SK-N-SH (cell line): Measurements from ENCODE around the gene NSMCE1. TPM values are rescaled to one million over a fixed set of nuclear protein-coding genes. Genes with fewer than 3 reads are reported as not detected.
A peak's percentile ranks its signal among the peaks of the same experiment; 100 is the strongest.

Experiments
- CTCF ChIA-PET: fragments of 300-600, 350-600 bp; formaldehyde crosslinking; extraction: SDS; loops from one replicate; lab custom pipeline; 2021; lab: Yijun Ruan, JAX
- POLR2A ChIA-PET: fragments of 350-600 bp; sonication (Branson Sonifier 250); formaldehyde crosslinking; extraction: SDS; loops from one replicate; lab custom pipeline; 2020; ENCODE audit warnings: antibody characterized with exemption, inconsistent platforms; lab: Yijun Ruan, JAX
- DNase-seq: peaks from one replicate; pipeline ENCODE4 v3.0.0; 2012
- H2AFZ ChIP-seq: fragments of 200-600 bp; sonication (generic); 2 replicates; pipeline ENCODE4 v1.8.1; 2016; ENCODE audit warnings: antibody characterized with exemption, mild to moderate bottlenecking, low read depth
- H3F3A ChIP-seq: fragments of 200-600 bp; sonication (generic); replicated peaks from 2 replicates; pipeline ENCODE3; 2016; ENCODE audit warnings: antibody characterized with exemption, mild to moderate bottlenecking; ENCODE audit not compliant: insufficient read depth
- H3K27ac ChIP-seq, 2 experiments: fragments of 200-500 bp in 1 of 2; fragments of 200-600 bp in 1 of 2; sonication (Bioruptor generic) in 1 of 2; sonication (generic), shearing (Covaris generic) in 1 of 2; 2 replicates each; pipeline versions ENCODE4 v1.5.1 to v1.6.1; 2014 to 2016; ENCODE audit warnings: low read depth in 2 of 2, inconsistent platforms in 1 of 2, low read length in 1 of 2, mild to moderate bottlenecking in 1 of 2, mixed read lengths in 1 of 2
- H3K27me3 ChIP-seq: fragments of 200-600 bp; sonication (generic), shearing (Covaris generic); 2 replicates; pipeline ENCODE4 v1.6.1; 2016; ENCODE audit warnings: mixed run types; ENCODE audit not compliant: insufficient read depth
- H3K36me3 ChIP-seq, 2 experiments: fragments of 200-500 bp in 1 of 2; fragments of 200-600 bp in 1 of 2; sonication (Bioruptor generic) in 1 of 2; sonication (generic) in 1 of 2; replicated peaks in 1 of 2; 2 replicates each; pipeline versions ENCODE3 to v1.5.1; 2014 to 2016; ENCODE audit warnings: low read length in 1 of 2, mild to moderate bottlenecking in 1 of 2; ENCODE audit not compliant: insufficient read depth in 2 of 2, control insufficient read depth in 1 of 2
- H3K4me1 ChIP-seq, 2 experiments: fragments of 200-500 bp in 1 of 2; fragments of 200-600 bp in 1 of 2; sonication (Bioruptor generic) in 1 of 2; sonication (generic), shearing (Covaris generic) in 1 of 2; 2 replicates each; pipeline versions ENCODE4 v1.5.1 to v1.6.1; 2014 to 2016; ENCODE audit warnings: low read depth in 1 of 2, low read length in 1 of 2, mixed run types in 1 of 2; ENCODE audit not compliant: insufficient read depth in 2 of 2, control insufficient read depth in 1 of 2
- H3K4me2 ChIP-seq: fragments of 200-600 bp; sonication (generic), shearing (Covaris generic); 2 replicates; pipeline ENCODE4 v1.6.1; 2017; ENCODE audit warnings: mixed run types
- H3K4me3 ChIP-seq, 2 experiments: fragments of 200-500 bp in 1 of 2; fragments of 200-600 bp in 1 of 2; sonication (Bioruptor generic) in 1 of 2; sonication (generic), shearing (Covaris generic) in 1 of 2; 2 replicates each; pipeline versions ENCODE4 v1.5.1 to v1.8.1; 2014 to 2016; ENCODE audit warnings: low read depth in 2 of 2, inconsistent platforms in 1 of 2, low read length in 1 of 2, mild to moderate bottlenecking in 1 of 2, mixed read lengths in 1 of 2, moderate library complexity in 1 of 2
- H3K79me2 ChIP-seq: fragments of 200-600 bp; sonication (generic); 2 replicates; pipeline ENCODE4 v1.8.1; 2017; ENCODE audit warnings: mild to moderate bottlenecking; ENCODE audit not compliant: insufficient read depth
- H3K9ac ChIP-seq: fragments of 200-600 bp; sonication (generic); 2 replicates; pipeline ENCODE4 v1.6.1; 2017; ENCODE audit warnings: mixed run types
- H3K9me2 ChIP-seq: fragments of 200-600 bp; sonication (generic); 2 replicates; pipeline ENCODE4 v1.6.1; 2017; ENCODE audit warnings: mixed run types
- H3K9me3 ChIP-seq: fragments of 200-600 bp; sonication (generic); 2 replicates; pipeline ENCODE4 v1.6.1; 2017; ENCODE audit warnings: mixed run types, mild to moderate bottlenecking, moderate library complexity
- H4K20me1 ChIP-seq: fragments of 200-600 bp; sonication (generic); 2 replicates; pipeline ENCODE4 v1.6.1; 2017; ENCODE audit warnings: mild to moderate bottlenecking, mixed run types; ENCODE audit not compliant: insufficient read depth
- EP300 ChIP-seq, 2 experiments: IDR thresholded peaks; 2 replicates each; pipeline versions ENCODE4 v1.4.0 to v1.6.1; 2012; ENCODE audit warnings: borderline replicate concordance in 1 of 2, low read depth in 1 of 2, low read length in 1 of 2
- JUND ChIP-seq: IDR thresholded peaks from 2 replicates; pipeline ENCODE4 v1.4.0; 2012
- MXI1 ChIP-seq: IDR thresholded peaks from 2 replicates; pipeline ENCODE4 v1.6.1; 2012; ENCODE audit warnings: mild to moderate bottlenecking, low read depth, low read length, improper control_type of control experiment
- RFX5 ChIP-seq: IDR thresholded peaks from 2 replicates; pipeline ENCODE4 v1.6.1; 2012; ENCODE audit warnings: mild to moderate bottlenecking, improper control_type of control experiment, low read length
- RXRA ChIP-seq: IDR thresholded peaks from 2 replicates; pipeline ENCODE4 v1.4.0; 2012; ENCODE audit warnings: low read depth, mild to moderate bottlenecking, borderline replicate concordance
- TCF12 ChIP-seq: IDR thresholded peaks from 2 replicates; pipeline ENCODE4 v1.4.0; 2012
- WGBS: methylation state at CpG from one replicate; pipeline ENCODE4 v1.1.6; 2017; ENCODE audit warnings: low lambda C conversion rate; 5-methylcytosine and 5-hydroxymethylcytosine counted together
- polyA plus RNA-seq, 3 experiments: library from polyadenylated mRNA; depleted of rRNA; stranded (reverse); fragments of >200 nt; gene quantifications; 2 replicates each; pipeline ENCODE4 v1.2.3, GENCODE V29; 2012
- TF ChIP-seq, protein P1 (sequence below): fragments of 200-600 bp; sonication (generic); IDR thresholded peaks from 2 replicates; pipeline ENCODE4 v1.6.1; 2017; ENCODE audit warnings: antibody characterized with exemption, mild to moderate bottlenecking, moderate library complexity
- TF ChIP-seq, protein P2 (sequence below): IDR thresholded peaks from 2 replicates; pipeline ENCODE4 v1.4.0; 2012; ENCODE audit warnings: low read depth, borderline replicate concordance
- TF ChIP-seq, protein P3 (sequence below): IDR thresholded peaks from 2 replicates; pipeline ENCODE4 v1.6.1; 2012; ENCODE audit warnings: mild to moderate bottlenecking, low read depth, low read length, moderate library complexity
- TF ChIP-seq, protein P4 (sequence below): fragments of 150-350 bp; IDR thresholded peaks from 2 replicates; pipeline ENCODE4 v1.6.1; 2017; ENCODE audit warnings: antibody characterized with exemption, low read length, low read depth, borderline replicate concordance
- TF ChIP-seq, protein P5 (sequence below): IDR thresholded peaks from 2 replicates; pipeline ENCODE4 v1.4.0; 2012; ENCODE audit warnings: low read depth, borderline replicate concordance
- TF ChIP-seq, protein P6 (sequence below): fragments of 150-350 bp; IDR thresholded peaks from 2 replicates; pipeline ENCODE4 v1.6.1; 2016; ENCODE audit warnings: mild to moderate bottlenecking, low read depth, low read length

The NSMCE1 gene
- polyA plus RNA-seq, 1 of the 3 experiments (the other 2 are of a cell fraction), result 39.8 TPM

DNA sequence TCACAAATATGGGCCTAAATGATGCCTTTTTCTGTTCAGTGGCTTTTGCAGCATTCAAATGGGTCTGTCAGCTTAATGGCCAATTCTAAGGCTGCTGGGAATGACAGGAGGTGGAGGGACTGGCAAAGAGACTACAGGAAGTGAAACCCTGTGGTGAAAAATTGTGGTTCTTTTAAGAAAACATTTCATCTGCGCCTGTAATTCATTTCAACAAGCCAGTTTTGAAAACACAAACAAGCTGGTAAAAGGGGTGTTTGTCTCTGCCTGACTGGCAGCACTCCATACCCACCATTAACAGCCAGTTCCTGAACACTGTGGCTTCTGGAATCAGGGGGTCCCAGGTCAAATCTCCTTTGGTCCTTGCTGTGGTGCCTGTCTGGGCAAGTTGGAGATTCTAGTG lies 68.8 kb downstream of the NSMCE1 start:
- H3K9ac ChIP-seq, result no peak overlapping the region
- H3F3A ChIP-seq, result peaks cover 4% of the 10 kb centered on the region
- POLR2A ChIA-PET, result no interaction called here
- no peak overlapping the region for H3K4me2 ChIP-seq
- H2AFZ ChIP-seq, result peak overlapping the region; percentile 43
- peaks cover 8% of the 10 kb centered on the region; the same call in 1 of the 2 replicates for H3K79me2 ChIP-seq
- no peak overlapping the region for H3K27ac ChIP-seq
- no peak for DNase-seq
- no peaks in the 10 kb centered on the region for H4K20me1 ChIP-seq
- TF ChIP-seq JUND (no peak), MXI1 (no peak), RFX5 (no peak), TCF12 (no peak), RXRA (no peak), EP300 (IDR thresholded peaks at IDR 0.05; ENCODE audit: borderline replicate concordance in 1 of 2, low read depth in 1 of 2, low read length in 1 of 2) (no peak)
- TF ChIP-seq, protein P1, sequence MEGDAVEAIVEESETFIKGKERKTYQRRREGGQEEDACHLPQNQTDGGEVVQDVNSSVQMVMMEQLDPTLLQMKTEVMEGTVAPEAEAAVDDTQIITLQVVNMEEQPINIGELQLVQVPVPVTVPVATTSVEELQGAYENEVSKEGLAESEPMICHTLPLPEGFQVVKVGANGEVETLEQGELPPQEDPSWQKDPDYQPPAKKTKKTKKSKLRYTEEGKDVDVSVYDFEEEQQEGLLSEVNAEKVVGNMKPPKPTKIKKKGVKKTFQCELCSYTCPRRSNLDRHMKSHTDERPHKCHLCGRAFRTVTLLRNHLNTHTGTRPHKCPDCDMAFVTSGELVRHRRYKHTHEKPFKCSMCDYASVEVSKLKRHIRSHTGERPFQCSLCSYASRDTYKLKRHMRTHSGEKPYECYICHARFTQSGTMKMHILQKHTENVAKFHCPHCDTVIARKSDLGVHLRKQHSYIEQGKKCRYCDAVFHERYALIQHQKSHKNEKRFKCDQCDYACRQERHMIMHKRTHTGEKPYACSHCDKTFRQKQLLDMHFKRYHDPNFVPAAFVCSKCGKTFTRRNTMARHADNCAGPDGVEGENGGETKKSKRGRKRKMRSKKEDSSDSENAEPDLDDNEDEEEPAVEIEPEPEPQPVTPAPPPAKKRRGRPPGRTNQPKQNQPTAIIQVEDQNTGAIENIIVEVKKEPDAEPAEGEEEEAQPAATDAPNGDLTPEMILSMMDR, result no peak
- TF ChIP-seq, protein P2, sequence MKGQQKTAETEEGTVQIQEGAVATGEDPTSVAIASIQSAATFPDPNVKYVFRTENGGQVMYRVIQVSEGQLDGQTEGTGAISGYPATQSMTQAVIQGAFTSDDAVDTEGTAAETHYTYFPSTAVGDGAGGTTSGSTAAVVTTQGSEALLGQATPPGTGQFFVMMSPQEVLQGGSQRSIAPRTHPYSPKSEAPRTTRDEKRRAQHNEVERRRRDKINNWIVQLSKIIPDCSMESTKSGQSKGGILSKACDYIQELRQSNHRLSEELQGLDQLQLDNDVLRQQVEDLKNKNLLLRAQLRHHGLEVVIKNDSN, result no peak
- TF ChIP-seq, protein P3, sequence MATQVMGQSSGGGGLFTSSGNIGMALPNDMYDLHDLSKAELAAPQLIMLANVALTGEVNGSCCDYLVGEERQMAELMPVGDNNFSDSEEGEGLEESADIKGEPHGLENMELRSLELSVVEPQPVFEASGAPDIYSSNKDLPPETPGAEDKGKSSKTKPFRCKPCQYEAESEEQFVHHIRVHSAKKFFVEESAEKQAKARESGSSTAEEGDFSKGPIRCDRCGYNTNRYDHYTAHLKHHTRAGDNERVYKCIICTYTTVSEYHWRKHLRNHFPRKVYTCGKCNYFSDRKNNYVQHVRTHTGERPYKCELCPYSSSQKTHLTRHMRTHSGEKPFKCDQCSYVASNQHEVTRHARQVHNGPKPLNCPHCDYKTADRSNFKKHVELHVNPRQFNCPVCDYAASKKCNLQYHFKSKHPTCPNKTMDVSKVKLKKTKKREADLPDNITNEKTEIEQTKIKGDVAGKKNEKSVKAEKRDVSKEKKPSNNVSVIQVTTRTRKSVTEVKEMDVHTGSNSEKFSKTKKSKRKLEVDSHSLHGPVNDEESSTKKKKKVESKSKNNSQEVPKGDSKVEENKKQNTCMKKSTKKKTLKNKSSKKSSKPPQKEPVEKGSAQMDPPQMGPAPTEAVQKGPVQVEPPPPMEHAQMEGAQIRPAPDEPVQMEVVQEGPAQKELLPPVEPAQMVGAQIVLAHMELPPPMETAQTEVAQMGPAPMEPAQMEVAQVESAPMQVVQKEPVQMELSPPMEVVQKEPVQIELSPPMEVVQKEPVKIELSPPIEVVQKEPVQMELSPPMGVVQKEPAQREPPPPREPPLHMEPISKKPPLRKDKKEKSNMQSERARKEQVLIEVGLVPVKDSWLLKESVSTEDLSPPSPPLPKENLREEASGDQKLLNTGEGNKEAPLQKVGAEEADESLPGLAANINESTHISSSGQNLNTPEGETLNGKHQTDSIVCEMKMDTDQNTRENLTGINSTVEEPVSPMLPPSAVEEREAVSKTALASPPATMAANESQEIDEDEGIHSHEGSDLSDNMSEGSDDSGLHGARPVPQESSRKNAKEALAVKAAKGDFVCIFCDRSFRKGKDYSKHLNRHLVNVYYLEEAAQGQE, result no peak
- TF ChIP-seq, protein P4, sequence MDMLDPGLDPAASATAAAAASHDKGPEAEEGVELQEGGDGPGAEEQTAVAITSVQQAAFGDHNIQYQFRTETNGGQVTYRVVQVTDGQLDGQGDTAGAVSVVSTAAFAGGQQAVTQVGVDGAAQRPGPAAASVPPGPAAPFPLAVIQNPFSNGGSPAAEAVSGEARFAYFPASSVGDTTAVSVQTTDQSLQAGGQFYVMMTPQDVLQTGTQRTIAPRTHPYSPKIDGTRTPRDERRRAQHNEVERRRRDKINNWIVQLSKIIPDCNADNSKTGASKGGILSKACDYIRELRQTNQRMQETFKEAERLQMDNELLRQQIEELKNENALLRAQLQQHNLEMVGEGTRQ, result no peak
- TF ChIP-seq, protein P5, sequence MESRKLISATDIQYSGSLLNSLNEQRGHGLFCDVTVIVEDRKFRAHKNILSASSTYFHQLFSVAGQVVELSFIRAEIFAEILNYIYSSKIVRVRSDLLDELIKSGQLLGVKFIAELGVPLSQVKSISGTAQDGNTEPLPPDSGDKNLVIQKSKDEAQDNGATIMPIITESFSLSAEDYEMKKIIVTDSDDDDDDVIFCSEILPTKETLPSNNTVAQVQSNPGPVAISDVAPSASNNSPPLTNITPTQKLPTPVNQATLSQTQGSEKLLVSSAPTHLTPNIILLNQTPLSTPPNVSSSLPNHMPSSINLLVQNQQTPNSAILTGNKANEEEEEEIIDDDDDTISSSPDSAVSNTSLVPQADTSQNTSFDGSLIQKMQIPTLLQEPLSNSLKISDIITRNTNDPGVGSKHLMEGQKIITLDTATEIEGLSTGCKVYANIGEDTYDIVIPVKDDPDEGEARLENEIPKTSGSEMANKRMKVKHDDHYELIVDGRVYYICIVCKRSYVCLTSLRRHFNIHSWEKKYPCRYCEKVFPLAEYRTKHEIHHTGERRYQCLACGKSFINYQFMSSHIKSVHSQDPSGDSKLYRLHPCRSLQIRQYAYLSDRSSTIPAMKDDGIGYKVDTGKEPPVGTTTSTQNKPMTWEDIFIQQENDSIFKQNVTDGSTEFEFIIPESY, result no peak
- TF ChIP-seq, protein P6, sequence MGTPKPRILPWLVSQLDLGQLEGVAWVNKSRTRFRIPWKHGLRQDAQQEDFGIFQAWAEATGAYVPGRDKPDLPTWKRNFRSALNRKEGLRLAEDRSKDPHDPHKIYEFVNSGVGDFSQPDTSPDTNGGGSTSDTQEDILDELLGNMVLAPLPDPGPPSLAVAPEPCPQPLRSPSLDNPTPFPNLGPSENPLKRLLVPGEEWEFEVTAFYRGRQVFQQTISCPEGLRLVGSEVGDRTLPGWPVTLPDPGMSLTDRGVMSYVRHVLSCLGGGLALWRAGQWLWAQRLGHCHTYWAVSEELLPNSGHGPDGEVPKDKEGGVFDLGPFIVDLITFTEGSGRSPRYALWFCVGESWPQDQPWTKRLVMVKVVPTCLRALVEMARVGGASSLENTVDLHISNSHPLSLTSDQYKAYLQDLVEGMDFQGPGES, result no peak
- no peaks in the 10 kb centered on the region; the same call in 1 of the 2 replicates for H3K27me3 ChIP-seq
- H3K4me1 ChIP-seq, result peaks cover 0 to 12% of the 10 kb centered on the region in 2 experiments; a peak in 1 of 4 replicates
- no peaks in the 10 kb centered on the region for H3K9me2 ChIP-seq
- no peaks in the 10 kb centered on the region for H3K36me3 ChIP-seq
- CTCF ChIA-PET, result interaction anchor here (1.0 to 1.5 kb wide), 3 partner anchors 20 to 45 kb away, joined by 3 to 4 read pairs (median 4); no protein-coding TSS in a partner anchor
- no peaks in the 10 kb centered on the region for H3K9me3 ChIP-seq
- no peak overlapping the region for H3K4me3 ChIP-seq
- whole genome bisulfite sequencing, result 50% methylated on average over 1 of the region's 1 CpG
